Calu3 (cell line): ENCODE measurements around the gene SFMBT2. TPM values are rescaled to one million over a fixed set of nuclear protein-coding genes. Genes with fewer than 3 reads are reported as not detected.

Experiments
- BruUV-seq: library from RNA; stranded (reverse); fragments of 400-500 nt; replicated peaks from 2 replicates; lab custom pipeline; 2021; lab: Mats Ljungman, UMichigan
- CTCF ChIA-PET: fragments of 300-600 bp; sonication (Branson Sonifier 250); formaldehyde crosslinking; loops from one replicate; lab custom pipeline; 2022; ENCODE audit warnings: antibody characterized with exemption; lab: Charles Lee
- DNase-seq: peaks from one replicate; pipeline ENCODE4 v3.0.0; 2022
- H3K27ac Mint-ChIP-seq: one replicate; pipeline ENCODE4 v1.8.0; 2022; ENCODE audit warnings: mixed read lengths; ENCODE audit not compliant: unreplicated experiment
- H3K27me3 Mint-ChIP-seq: one replicate; pipeline ENCODE4 v1.8.0; 2022; ENCODE audit warnings: mixed read lengths; ENCODE audit not compliant: unreplicated experiment
- H3K36me3 Mint-ChIP-seq: one replicate; pipeline ENCODE4 v1.8.0; 2022; ENCODE audit warnings: mild to moderate bottlenecking, moderate library complexity, mixed read lengths; ENCODE audit not compliant: insufficient read depth, unreplicated experiment
- H3K4me1 Mint-ChIP-seq: one replicate; pipeline ENCODE4 v1.8.0; 2022; ENCODE audit warnings: mild to moderate bottlenecking, low read depth, mixed read lengths; ENCODE audit not compliant: unreplicated experiment
- H3K4me3 Mint-ChIP-seq: one replicate; pipeline ENCODE4 v1.8.0; 2022; ENCODE audit warnings: mild to moderate bottlenecking, low read depth, moderate library complexity, mixed read lengths; ENCODE audit not compliant: unreplicated experiment
- H3K9me3 Mint-ChIP-seq: one replicate; pipeline ENCODE4 v1.8.0; 2022; ENCODE audit warnings: low read depth, mixed read lengths; ENCODE audit not compliant: unreplicated experiment
- CTCF ChIP-seq: fragments of 200-600 bp; IDR thresholded peaks from one replicate; pipeline ENCODE4 v1.8.0; 2022; ENCODE audit warnings: antibody characterized with exemption; ENCODE audit not compliant: unreplicated experiment
- intact Hi-C: fragments of 100-400 bp; cut with micrococcal nuclease; formaldehyde crosslinking; loops from one replicate; pipeline ENCODE4 v1.10.0; 2022; ENCODE audit not compliant: unreplicated experiment
- total RNA-seq: library from RNA; stranded (reverse); gene quantifications from 2 replicates; pipeline ENCODE4 v1.2.3, GENCODE V29; 2022

Gene SFMBT2
- total RNA-seq, 1 experiment from 2014 or later: 0.64 TPM

GRCh38 chr10:7406712-7407333 is 4.0 kb downstream of the SFMBT2 start:
- intact Hi-C loops: no loop called here
- Mint-ChIP-seq H3K4me3 (no peak overlapping the region), H3K27ac (no peak overlapping the region), H3K9me3 (no peaks in the 10 kb centered on the region), H3K27me3 (peaks cover 61% of the 10 kb centered on the region), H3K4me1 (peaks cover 17% of the 10 kb centered on the region), H3K36me3 (peaks cover 22% of the 10 kb centered on the region)
- CTCF ChIA-PET: no interaction called here
- no TSS peak for BruUV-seq
- no peak for TF ChIP-seq CTCF
- DNase-seq: no peak

- no TSS peak for BruUV-seq
- TF ChIP-seq CTCF: no peak
- no peaks in the 10 kb centered on the region for H3K9me3 Mint-ChIP-seq
- peaks cover 14% of the 10 kb centered on the region for H3K36me3 Mint-ChIP-seq
- H3K27ac Mint-ChIP-seq: no peak overlapping the region
- intact Hi-C loops: no loop called here
- CTCF ChIA-PET: no interaction called here
- H3K27me3 Mint-ChIP-seq: peaks cover 59% of the 10 kb centered on the region
- no peak overlapping the region for H3K4me3 Mint-ChIP-seq
- no peak for DNase-seq
- peaks cover 17% of the 10 kb centered on the region for H3K4me1 Mint-ChIP-seq
These were observed 5.2 kb downstream of the SFMBT2 start for GRCh38 chr10:7405637-7406036.

GRCh38 chr10:7403620-7404019 is 7.2 kb downstream of the SFMBT2 start:
- CTCF ChIA-PET: interaction anchor here (0.5 kb wide), 1 partner anchor 15 kb away, joined by 4 read pairs; no protein-coding TSS in a partner anchor
- no TSS peak for BruUV-seq
- H3K27me3 Mint-ChIP-seq: peaks cover 39% of the 10 kb centered on the region
- no peak for TF ChIP-seq CTCF
- no peak for DNase-seq
- intact Hi-C loops: loop anchor here (5.0 kb wide), 1 partner anchor 286 kb away; no protein-coding TSS in a partner anchor
- H3K36me3 Mint-ChIP-seq: no peaks in the 10 kb centered on the region
- peaks cover 4% of the 10 kb centered on the region for H3K4me1 Mint-ChIP-seq
- no peak overlapping the region for H3K4me3 Mint-ChIP-seq
- H3K27ac Mint-ChIP-seq: no peak overlapping the region
- no peaks in the 10 kb centered on the region for H3K9me3 Mint-ChIP-seq

DNA sequence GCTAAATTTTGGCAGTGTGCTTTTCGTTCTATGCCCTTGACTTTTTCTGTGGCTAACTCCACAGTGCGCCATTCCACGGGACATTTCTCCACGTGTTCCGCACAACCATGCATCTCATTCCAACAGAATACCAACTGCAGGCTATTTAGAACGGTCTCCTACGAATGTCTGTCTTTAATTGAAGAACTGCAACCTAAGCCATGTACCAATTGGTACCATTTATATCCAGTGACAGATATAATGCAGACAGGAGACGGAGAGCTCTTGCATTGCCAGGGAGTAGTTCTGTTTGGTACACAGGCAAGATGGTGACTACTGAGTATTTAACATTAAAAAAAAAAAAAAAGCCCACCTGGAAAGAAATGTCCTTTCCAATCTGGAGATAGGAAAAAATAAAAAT is 9.1 kb downstream of the SFMBT2 start:
- DNase-seq: no peak
- no TSS peak for BruUV-seq
- H3K27ac Mint-ChIP-seq: no peak overlapping the region
- H3K9me3 Mint-ChIP-seq: no peaks in the 10 kb centered on the region
- no peak overlapping the region for H3K4me3 Mint-ChIP-seq
- CTCF ChIA-PET: no interaction called here
- no peaks in the 10 kb centered on the region for H3K4me1 Mint-ChIP-seq
- no peak for TF ChIP-seq CTCF
- H3K36me3 Mint-ChIP-seq: no peaks in the 10 kb centered on the region
- H3K27me3 Mint-ChIP-seq: peaks cover 48% of the 10 kb centered on the region
- intact Hi-C loops: loop anchor here (5.0 kb wide), 1 partner anchor 284 kb away; no protein-coding TSS in a partner anchor
